A549 (cell line): ENCODE measurements around the gene PREPL.

ENCODE experiments used
- BHLHE40 ChIP-seq: IDR thresholded peaks from 2 replicates; pipeline ENCODE4 v1.6.1; 2012; ENCODE audit warnings: low read depth, low read length, inconsistent platforms
- CHD4 ChIP-seq: fragments of 200-600 bp; sonication (generic); IDR thresholded peaks from 2 replicates; pipeline ENCODE4 v1.6.1; 2016; ENCODE audit warnings: antibody characterized with exemption, mild to moderate bottlenecking, borderline replicate concordance
- EHF ChIP-seq: fragments of 250-450 bp; sonication (Bioruptor Pico); IDR thresholded peaks from 2 replicates; pipeline ENCODE4 v1.5.0; 2020; ENCODE audit warnings: mild to moderate bottlenecking
- EP300 ChIP-seq, 2 experiments: fragments of >200 bp; sonication (Bioruptor Twin); formaldehyde crosslinking; IDR thresholded peaks; 2 replicates in 1 of 2; 3 replicates in 1 of 2; pipeline ENCODE4 v1.6.1; 2016 to 2017
- HOXA7 ChIP-seq: fragments of 250-450 bp; sonication (Bioruptor Pico); IDR thresholded peaks from 2 replicates; pipeline ENCODE4 v1.5.0; 2020; ENCODE audit warnings: mild to moderate bottlenecking, moderate library complexity
- JUNB ChIP-seq: fragments of >200 bp; sonication (Bioruptor Twin); formaldehyde crosslinking; IDR thresholded peaks from 2 replicates; pipeline ENCODE4 v1.6.1; 2016
- POLR2A ChIP-seq: IDR thresholded peaks from 2 replicates; pipeline ENCODE4 v1.6.1; 2012; ENCODE audit warnings: mild to moderate bottlenecking, low read length
- POLR2AphosphoS2 ChIP-seq: conservative IDR thresholded peaks from 2 replicates; pipeline ENCODE4 v1.6.1; 2012; ENCODE audit warnings: low read length, improper control_type of control experiment, inconsistent platforms
- TF ChIP-seq, protein P1 (sequence below): fragments of >200 bp; sonication (Bioruptor Twin); formaldehyde crosslinking; IDR thresholded peaks from 3 replicates; pipeline ENCODE4 v1.5.1; 2016
- TF ChIP-seq, protein P2 (sequence below): fragments of 250-450 bp; sonication (Bioruptor Pico); IDR thresholded peaks from 2 replicates; pipeline ENCODE4 v1.5.0; 2021; ENCODE audit warnings: mild to moderate bottlenecking, moderate library complexity, borderline replicate concordance
- TF ChIP-seq, protein P3 (sequence below): fragments of 200-600 bp; sonication (generic); IDR thresholded peaks from 2 replicates; pipeline ENCODE4 v1.6.1; 2016; ENCODE audit warnings: antibody characterized with exemption, mild to moderate bottlenecking, moderate library complexity

DNA sequence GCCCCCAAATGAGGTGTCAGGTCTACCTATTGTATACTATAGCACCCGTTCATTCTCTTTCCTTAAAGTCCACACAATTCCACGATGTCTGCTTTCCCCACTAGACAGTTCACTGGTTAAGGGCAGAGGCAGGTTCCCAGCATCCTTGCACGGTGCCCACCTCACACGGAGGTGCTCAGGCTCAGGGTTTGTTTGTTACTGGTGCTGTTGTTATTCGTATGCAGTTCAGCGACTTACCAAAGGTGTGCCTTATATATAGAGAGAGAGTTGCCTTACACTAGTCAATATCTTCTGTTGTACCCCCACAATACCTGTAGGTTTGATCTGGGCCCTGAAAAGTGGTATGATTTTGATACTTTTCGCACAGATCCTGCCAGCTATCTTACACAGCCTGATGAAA, 55.4 kb downstream of the PREPL start:
- TF ChIP-seq EHF (CRISPR knock-in tag) (no peak), POLR2AphosphoS2 (no peak), POLR2A (no peak), BHLHE40 (no peak), HOXA7 (CRISPR knock-in tag) (no peak), JUNB (no peak), EP300 (IDR thresholded peaks at IDR 0.05) (no peak), CHD4 (no peak)
- TF ChIP-seq, protein P1, sequence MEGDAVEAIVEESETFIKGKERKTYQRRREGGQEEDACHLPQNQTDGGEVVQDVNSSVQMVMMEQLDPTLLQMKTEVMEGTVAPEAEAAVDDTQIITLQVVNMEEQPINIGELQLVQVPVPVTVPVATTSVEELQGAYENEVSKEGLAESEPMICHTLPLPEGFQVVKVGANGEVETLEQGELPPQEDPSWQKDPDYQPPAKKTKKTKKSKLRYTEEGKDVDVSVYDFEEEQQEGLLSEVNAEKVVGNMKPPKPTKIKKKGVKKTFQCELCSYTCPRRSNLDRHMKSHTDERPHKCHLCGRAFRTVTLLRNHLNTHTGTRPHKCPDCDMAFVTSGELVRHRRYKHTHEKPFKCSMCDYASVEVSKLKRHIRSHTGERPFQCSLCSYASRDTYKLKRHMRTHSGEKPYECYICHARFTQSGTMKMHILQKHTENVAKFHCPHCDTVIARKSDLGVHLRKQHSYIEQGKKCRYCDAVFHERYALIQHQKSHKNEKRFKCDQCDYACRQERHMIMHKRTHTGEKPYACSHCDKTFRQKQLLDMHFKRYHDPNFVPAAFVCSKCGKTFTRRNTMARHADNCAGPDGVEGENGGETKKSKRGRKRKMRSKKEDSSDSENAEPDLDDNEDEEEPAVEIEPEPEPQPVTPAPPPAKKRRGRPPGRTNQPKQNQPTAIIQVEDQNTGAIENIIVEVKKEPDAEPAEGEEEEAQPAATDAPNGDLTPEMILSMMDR: no peak
- TF ChIP-seq, protein P2, sequence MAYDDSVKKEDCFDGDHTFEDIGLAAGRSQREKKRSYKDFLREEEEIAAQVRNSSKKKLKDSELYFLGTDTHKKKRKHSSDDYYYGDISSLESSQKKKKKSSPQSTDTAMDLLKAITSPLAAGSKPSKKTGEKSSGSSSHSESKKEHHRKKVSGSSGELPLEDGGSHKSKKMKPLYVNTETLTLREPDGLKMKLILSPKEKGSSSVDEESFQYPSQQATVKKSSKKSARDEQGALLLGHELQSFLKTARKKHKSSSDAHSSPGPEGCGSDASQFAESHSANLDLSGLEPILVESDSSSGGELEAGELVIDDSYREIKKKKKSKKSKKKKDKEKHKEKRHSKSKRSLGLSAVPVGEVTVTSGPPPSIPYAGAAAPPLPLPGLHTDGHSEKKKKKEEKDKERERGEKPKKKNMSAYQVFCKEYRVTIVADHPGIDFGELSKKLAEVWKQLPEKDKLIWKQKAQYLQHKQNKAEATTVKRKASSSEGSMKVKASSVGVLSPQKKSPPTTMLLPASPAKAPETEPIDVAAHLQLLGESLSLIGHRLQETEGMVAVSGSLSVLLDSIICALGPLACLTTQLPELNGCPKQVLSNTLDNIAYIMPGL (CRISPR knock-in tag): no peak
- TF ChIP-seq, protein P3, sequence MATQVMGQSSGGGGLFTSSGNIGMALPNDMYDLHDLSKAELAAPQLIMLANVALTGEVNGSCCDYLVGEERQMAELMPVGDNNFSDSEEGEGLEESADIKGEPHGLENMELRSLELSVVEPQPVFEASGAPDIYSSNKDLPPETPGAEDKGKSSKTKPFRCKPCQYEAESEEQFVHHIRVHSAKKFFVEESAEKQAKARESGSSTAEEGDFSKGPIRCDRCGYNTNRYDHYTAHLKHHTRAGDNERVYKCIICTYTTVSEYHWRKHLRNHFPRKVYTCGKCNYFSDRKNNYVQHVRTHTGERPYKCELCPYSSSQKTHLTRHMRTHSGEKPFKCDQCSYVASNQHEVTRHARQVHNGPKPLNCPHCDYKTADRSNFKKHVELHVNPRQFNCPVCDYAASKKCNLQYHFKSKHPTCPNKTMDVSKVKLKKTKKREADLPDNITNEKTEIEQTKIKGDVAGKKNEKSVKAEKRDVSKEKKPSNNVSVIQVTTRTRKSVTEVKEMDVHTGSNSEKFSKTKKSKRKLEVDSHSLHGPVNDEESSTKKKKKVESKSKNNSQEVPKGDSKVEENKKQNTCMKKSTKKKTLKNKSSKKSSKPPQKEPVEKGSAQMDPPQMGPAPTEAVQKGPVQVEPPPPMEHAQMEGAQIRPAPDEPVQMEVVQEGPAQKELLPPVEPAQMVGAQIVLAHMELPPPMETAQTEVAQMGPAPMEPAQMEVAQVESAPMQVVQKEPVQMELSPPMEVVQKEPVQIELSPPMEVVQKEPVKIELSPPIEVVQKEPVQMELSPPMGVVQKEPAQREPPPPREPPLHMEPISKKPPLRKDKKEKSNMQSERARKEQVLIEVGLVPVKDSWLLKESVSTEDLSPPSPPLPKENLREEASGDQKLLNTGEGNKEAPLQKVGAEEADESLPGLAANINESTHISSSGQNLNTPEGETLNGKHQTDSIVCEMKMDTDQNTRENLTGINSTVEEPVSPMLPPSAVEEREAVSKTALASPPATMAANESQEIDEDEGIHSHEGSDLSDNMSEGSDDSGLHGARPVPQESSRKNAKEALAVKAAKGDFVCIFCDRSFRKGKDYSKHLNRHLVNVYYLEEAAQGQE: no peak
